SJSA1 (cell line): ENCODE measurements around the gene MEF2B. TPM values are rescaled to one million over a fixed set of nuclear protein-coding genes. Genes with fewer than 3 reads are reported as not detected.

Experiments
- DNase-seq, 2 experiments: peaks; one replicate each; pipeline ENCODE4 v3.0.0-alpha.2; 2015 to 2020; ENCODE audit warnings: low spot score in 2 of 2, low read depth in 1 of 2
- H3K27ac ChIP-seq: fragments of 250-450 bp; sonication (Bioruptor Pico); 2 replicates; pipeline ENCODE4 v1.5.1; 2020; ENCODE audit warnings: mild to moderate bottlenecking, moderate library complexity
- H3K27me3 ChIP-seq: fragments of 250-450 bp; sonication (Bioruptor Pico); replicated peaks from 2 replicates; pipeline ENCODE4 v1.5.1; 2020; ENCODE audit warnings: mild to moderate bottlenecking, moderate library complexity
- H3K36me3 ChIP-seq: fragments of 250-450 bp; sonication (Bioruptor Pico); 2 replicates; pipeline ENCODE4 v1.5.1; 2020; ENCODE audit warnings: mild to moderate bottlenecking
- H3K4me1 ChIP-seq: fragments of 250-450 bp; sonication (Bioruptor Pico); replicated peaks from 2 replicates; pipeline ENCODE4 v1.6.1; 2021; ENCODE audit warnings: mild to moderate bottlenecking
- H3K4me3 ChIP-seq: fragments of 250-450 bp; sonication (Bioruptor Pico); 2 replicates; pipeline ENCODE4 v1.5.1; 2020; ENCODE audit warnings: mild to moderate bottlenecking
- H3K9me3 ChIP-seq: fragments of 250-450 bp; sonication (Bioruptor Pico); replicated peaks from 2 replicates; pipeline ENCODE4 v1.5.1; 2020; ENCODE audit warnings: mild to moderate bottlenecking
- total RNA-seq: library from RNA; depleted of rRNA; stranded (reverse); fragments of >200 nt; shearing (Covaris generic); gene quantifications from 2 replicates; pipeline ENCODE4 v1.2.3, GENCODE V29; 2014; rRNA removed

Gene MEF2B
- total RNA-seq, 1 experiment from 2014 or later, result 0.11 TPM

GRCh38 chr19:19101540-19101939 is 68.5 kb downstream of the MEF2B start:
- no peak overlapping the region for H3K4me3 ChIP-seq
- H3K9me3 ChIP-seq, result no peaks in the 10 kb centered on the region

GRCh38 chr19:19098703-19099632 is 71.1 kb downstream of the MEF2B start:
- H3K27me3 ChIP-seq, result no peaks in the 10 kb centered on the region
- DNase-seq, result no peak
- H3K4me3 ChIP-seq, result no peak overlapping the region
- H3K4me1 ChIP-seq, result no peaks in the 10 kb centered on the region
- no peaks in the 10 kb centered on the region for H3K36me3 ChIP-seq
- no peaks in the 10 kb centered on the region for H3K9me3 ChIP-seq
- H3K27ac ChIP-seq, result no peak overlapping the region

More at GRCh38 chr19:19101540-19101939, 68.5 kb downstream of the MEF2B start:
- Histone ChIP-seq H3K27me3 (no peaks in the 10 kb centered on the region), H3K27ac (no peak overlapping the region), H3K4me1 (no peaks in the 10 kb centered on the region), H3K36me3 (no peaks in the 10 kb centered on the region)
- no peak for DNase-seq

GRCh38 chr19:19098084-19098702 is 71.9 kb downstream of the MEF2B start:
- no peaks in the 10 kb centered on the region for H3K36me3 ChIP-seq
- DNase-seq, result no peak

GRCh38 chr19:19096641-19097627 is 73.1 kb downstream of the MEF2B start:
- Histone ChIP-seq H3K9me3 (no peaks in the 10 kb centered on the region), H3K36me3 (no peaks in the 10 kb centered on the region), H3K4me1 (no peaks in the 10 kb centered on the region), H3K4me3 (no peak overlapping the region), H3K27me3 (no peaks in the 10 kb centered on the region), H3K27ac (no peak overlapping the region)
- DNase-seq, result no peak

More at GRCh38 chr19:19098084-19098702, 71.9 kb downstream of the MEF2B start:
- Histone ChIP-seq H3K27ac (no peak overlapping the region), H3K4me3 (no peak overlapping the region), H3K4me1 (no peaks in the 10 kb centered on the region), H3K27me3 (no peaks in the 10 kb centered on the region), H3K9me3 (no peaks in the 10 kb centered on the region)

- no peak for DNase-seq
- Histone ChIP-seq H3K27me3 (no peaks in the 10 kb centered on the region), H3K27ac (no peak overlapping the region), H3K36me3 (no peaks in the 10 kb centered on the region), H3K4me3 (no peak overlapping the region), H3K9me3 (no peaks in the 10 kb centered on the region), H3K4me1 (no peaks in the 10 kb centered on the region)
These were observed 74.4 kb downstream of the MEF2B start for GRCh38 chr19:19095691-19096090.

Other genes starting within 250 kb of the MEF2B start
- 53.7 and 79.3 TPM in 2 replicates for gene HOMER3, start 229.0 kb downstream of the MEF2B start, total RNA-seq
- 31.8 and 46.4 TPM in 2 replicates for gene SUGP2, start 136.7 kb downstream of the MEF2B start, total RNA-seq
- 54.9 and 59.9 TPM in 2 replicates for gene ARMC6, start 136.7 kb downstream of the MEF2B start, total RNA-seq
- 3.4 and 6.7 TPM in 2 replicates for gene SLC25A42, start 106.3 kb downstream of the MEF2B start, total RNA-seq
- 18.3 and 23.5 TPM in 2 replicates for gene TMEM161A, start 31.8 kb downstream of the MEF2B start, total RNA-seq
- gene BORCS8, start 21.9 kb upstream of the MEF2B start, total RNA-seq, result 22.7 and 33.8 TPM in 2 replicates
- gene RFXANK, start 22.0 kb upstream of the MEF2B start, total RNA-seq, result 47.7 and 171 TPM in 2 replicates
- 29.2 and 29.5 TPM in 2 replicates for gene NR2C2AP, start 33.2 kb upstream of the MEF2B start, total RNA-seq
- not detected in 2 replicates for gene NCAN, start 41.7 kb upstream of the MEF2B start, total RNA-seq
- 0.31 and 1.1 TPM in 2 replicates for gene TM6SF2, start 103.0 kb upstream of the MEF2B start, total RNA-seq
- 22.2 and 27.1 TPM in 2 replicates for gene SUGP1, start 150.2 kb upstream of the MEF2B start, total RNA-seq
- 19.7 and 30.1 TPM in 2 replicates for gene MAU2, start 150.6 kb upstream of the MEF2B start, total RNA-seq
- gene GATAD2A, start 235.4 kb upstream of the MEF2B start, total RNA-seq, result 41.5 and 45.9 TPM in 2 replicates